ENCODE measurements around the gene PARVB.

The PARVB gene

DNA sequence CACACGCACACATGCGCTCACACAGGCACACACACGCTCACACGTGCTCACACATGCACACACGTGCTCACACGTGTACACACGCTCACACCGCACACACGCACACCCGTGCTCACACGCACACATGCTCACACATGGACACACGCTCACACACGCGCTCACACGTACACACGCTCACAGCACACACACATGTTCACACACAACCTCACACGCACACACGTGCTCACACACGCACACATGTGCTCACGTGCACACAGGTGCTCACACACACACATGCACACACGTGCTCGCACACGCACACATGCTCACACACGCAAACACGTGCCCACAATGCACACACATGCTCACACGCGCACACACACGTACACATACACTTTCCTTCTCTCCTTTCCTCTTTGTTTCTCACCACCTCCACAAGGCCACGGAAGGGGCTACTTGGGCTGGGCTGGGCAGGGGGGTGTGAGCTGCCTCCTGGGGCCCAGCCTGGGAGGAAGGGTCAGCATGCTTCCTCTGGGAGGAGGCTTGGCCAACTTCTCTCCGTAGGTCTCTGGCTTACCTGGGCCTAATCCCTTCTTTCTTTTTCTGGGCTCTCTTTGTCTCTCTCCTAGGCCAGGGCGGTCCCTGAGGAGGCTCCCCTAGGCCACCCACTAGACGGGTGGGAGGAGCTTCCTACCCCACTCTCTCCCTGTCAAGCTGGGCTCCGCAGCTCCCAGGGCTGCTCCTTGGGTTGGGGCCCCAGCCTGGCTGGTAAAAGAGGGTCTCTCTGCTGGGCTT lies 122.2 kb downstream of the PARVB start:
- no peak overlapping the region for H3K4me3 ChIP-seq (ENCODE audit: low read depth in 1 of 2, low read length in 2 of 2)
- no peaks in the 10 kb centered on the region for H3K27me3 ChIP-seq (ENCODE audit: low read depth, low read length)
- H3K36me3 ChIP-seq (ENCODE audit: control insufficient read depth in 1 of 2, insufficient read depth in 2 of 2, low read length in 2 of 2), result no peaks in the 10 kb centered on the region
- H3K9me3 ChIP-seq (ENCODE audit: control insufficient read depth in 1 of 2, low read length in 2 of 2), result no peaks in the 10 kb centered on the region
- peaks cover 4 to 33% of the 10 kb centered on the region in 2 donors for H3K4me1 ChIP-seq (ENCODE audit: control insufficient read depth in 1 of 2, insufficient read depth in 2 of 2, low read length in 2 of 2)
- no peak overlapping the region for H3K27ac ChIP-seq (ENCODE audit: low read length)

DNA sequence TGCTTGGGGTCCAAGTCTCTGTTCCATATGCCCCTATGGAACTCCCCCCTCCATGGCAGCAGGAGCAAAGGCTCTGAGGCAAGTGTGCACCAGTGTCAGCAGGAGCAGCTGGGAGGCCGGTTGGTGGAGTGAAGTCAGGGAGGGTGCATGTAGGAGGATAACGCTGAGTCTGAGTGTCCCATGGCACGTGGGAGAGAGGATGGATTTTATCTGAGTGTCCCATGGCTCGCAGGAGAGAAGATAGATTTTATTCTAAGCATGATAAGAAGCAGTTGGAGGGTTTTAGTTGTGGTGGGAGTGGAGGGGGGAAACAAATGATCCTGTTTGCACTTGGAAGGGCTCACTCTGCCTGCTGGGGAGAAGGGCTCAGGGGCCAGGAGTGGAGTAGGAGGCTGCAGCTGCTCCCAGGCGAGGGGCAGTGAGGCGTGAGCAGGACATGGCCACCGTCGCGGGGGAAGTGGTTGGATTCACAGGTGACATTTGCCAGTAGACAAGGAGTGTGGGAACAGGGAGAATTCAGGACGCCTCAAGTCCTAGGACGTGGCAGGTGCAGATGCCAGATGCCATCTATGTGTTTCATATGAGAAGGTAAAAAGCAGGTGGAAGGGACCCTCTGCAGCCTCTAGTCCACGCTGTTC lies 123.0 kb downstream of the PARVB start:
- Histone ChIP-seq H3K4me1 (ENCODE audit: control insufficient read depth in 1 of 2, insufficient read depth in 2 of 2, low read length in 2 of 2) (peaks cover 4 to 33% of the 10 kb centered on the region in 2 donors), H3K9me3 (ENCODE audit: control insufficient read depth in 1 of 2, low read length in 2 of 2) (no peaks in the 10 kb centered on the region), H3K4me3 (ENCODE audit: low read depth in 1 of 2, low read length in 2 of 2) (no peak overlapping the region), H3K27ac (ENCODE audit: low read length) (no peak overlapping the region), H3K27me3 (ENCODE audit: low read depth, low read length) (no peaks in the 10 kb centered on the region), H3K36me3 (ENCODE audit: control insufficient read depth in 1 of 2, insufficient read depth in 2 of 2, low read length in 2 of 2) (no peaks in the 10 kb centered on the region)

DNA sequence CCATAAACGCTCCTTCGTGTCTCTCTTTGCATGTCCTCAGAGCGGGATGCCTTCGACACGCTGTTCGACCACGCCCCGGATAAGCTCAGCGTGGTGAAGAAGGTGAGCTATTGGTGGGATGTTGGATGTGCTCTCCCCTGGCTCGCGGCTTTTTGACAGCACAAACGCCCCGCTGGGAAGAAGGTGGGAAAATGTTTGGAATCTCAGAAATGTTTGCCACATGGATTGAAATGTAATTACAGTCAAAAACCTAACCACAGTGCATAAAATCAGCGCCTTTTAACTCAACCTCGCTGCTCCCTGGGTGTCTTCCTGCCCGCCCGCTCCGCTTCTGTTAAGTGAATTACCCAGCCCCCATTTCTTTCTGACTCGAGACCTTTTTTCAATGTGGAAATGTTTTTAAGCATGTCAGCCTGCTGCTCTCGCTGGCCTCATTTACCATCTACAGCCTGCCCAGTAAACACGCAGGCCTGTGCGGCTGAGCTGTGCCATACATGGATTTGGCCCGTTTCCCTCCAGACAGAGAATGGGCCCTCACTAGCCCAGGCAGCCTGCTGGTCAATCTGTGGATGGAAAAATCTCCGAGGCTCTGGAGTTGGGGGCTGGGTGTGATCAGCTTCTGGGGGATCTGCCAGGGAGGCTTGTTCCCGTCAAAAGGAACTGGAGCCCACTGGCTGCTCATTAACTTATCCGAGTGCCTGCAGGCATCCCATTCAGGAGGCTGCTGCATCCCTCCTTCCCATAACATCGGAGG lies 123.9 kb downstream of the PARVB start:
- Histone ChIP-seq H3K4me3 (ENCODE audit: low read depth in 1 of 2, low read length in 2 of 2) (no peak overlapping the region), H3K27ac (ENCODE audit: low read length) (no peak overlapping the region), H3K36me3 (ENCODE audit: control insufficient read depth in 1 of 2, insufficient read depth in 2 of 2, low read length in 2 of 2) (no peaks in the 10 kb centered on the region), H3K4me1 (ENCODE audit: control insufficient read depth in 1 of 2, insufficient read depth in 2 of 2, low read length in 2 of 2) (peaks cover 4 to 30% of the 10 kb centered on the region in 2 donors), H3K9me3 (ENCODE audit: control insufficient read depth in 1 of 2, low read length in 2 of 2) (no peaks in the 10 kb centered on the region), H3K27me3 (ENCODE audit: low read depth, low read length) (no peaks in the 10 kb centered on the region)

DNA sequence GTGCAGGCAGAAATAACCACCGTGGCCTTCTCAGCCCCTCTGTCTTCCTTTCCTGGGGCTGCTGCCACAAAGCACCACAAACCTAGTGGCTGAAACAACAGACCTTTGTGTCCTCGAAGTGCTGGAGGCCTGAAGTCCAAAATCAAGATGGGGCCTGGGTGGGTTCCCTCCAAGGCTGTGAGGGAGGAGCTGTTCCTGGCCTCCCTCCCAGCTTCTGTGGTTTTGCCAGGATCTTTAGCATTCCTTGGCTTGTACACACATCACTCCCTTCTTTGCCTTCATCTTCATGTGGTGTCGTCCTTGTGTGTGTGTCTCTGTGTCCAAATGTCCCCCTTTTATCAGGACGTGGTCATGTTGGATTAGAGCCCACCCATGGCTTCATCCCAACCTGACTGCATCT lies 127.6 kb downstream of the PARVB start:
- Histone ChIP-seq H3K27me3 (ENCODE audit: low read depth, low read length) (no peaks in the 10 kb centered on the region), H3K4me3 (ENCODE audit: low read depth in 1 of 2, low read length in 2 of 2) (no peak overlapping the region), H3K27ac (ENCODE audit: low read length) (no peak overlapping the region), H3K4me1 (ENCODE audit: control insufficient read depth in 1 of 2, insufficient read depth in 2 of 2, low read length in 2 of 2) (peaks cover 4 to 15% of the 10 kb centered on the region in 2 donors), H3K36me3 (ENCODE audit: control insufficient read depth in 1 of 2, insufficient read depth in 2 of 2, low read length in 2 of 2) (peaks cover 0 to 3% of the 10 kb centered on the region in 2 donors), H3K9me3 (ENCODE audit: control insufficient read depth in 1 of 2, low read length in 2 of 2) (no peaks in the 10 kb centered on the region)

DNA sequence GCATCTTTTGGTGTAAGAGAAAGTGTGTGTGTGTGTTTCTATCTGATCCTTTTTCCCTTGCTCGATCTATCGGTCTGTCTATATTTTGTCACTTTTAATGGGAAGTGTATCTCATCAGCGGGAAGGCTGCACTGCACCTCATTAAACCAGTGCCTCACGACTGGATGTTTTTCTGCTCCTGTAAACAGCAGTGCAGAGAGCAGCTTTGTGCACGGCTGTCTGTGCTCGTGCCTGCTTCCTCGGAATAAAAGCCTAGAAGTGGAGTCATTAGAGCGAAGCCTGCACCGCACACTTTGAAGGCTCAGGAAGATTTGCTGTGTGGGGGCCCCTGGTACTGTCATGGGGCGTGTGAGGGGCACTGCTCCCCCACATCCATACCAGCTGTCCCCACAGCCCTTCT lies 129.6 kb downstream of the PARVB start:
- peaks cover 0 to 3% of the 10 kb centered on the region in 2 donors for H3K36me3 ChIP-seq (ENCODE audit: control insufficient read depth in 1 of 2, insufficient read depth in 2 of 2, low read length in 2 of 2)
- H3K4me1 ChIP-seq (ENCODE audit: control insufficient read depth in 1 of 2, insufficient read depth in 2 of 2, low read length in 2 of 2), result peaks cover 1% of the 10 kb centered on the region in 2 donors
- H3K27ac ChIP-seq (ENCODE audit: low read length), result no peak overlapping the region
- no peak overlapping the region for H3K4me3 ChIP-seq (ENCODE audit: low read depth in 1 of 2, low read length in 2 of 2)
- H3K27me3 ChIP-seq (ENCODE audit: low read depth, low read length), result no peaks in the 10 kb centered on the region
- H3K9me3 ChIP-seq (ENCODE audit: control insufficient read depth in 1 of 2, low read length in 2 of 2), result no peaks in the 10 kb centered on the region

DNA sequence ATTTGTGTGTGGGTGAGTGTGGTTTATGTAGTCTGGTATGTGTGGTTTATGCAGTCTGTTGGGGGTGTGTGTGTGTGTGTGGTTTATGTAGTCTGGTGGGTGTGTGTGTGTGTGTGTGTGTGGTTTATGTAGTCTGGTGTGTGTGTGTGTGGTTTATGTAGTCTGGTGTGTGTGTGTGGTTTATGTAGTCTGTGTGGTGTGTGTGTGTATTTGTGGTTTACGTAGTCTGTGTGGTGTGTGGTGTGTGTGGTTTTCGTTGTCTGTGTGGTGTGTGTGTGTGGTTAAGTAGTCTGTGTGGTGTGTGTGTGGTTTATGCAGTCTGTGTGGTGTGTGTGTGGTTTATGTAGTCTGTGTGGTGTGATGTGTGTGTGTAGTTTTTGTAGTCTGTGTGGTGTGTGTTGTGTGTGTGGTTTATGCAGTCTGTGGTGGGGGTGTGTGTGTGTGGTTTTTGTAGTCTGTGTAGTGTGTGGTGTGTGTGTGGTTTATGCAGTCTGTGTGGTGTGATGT lies 130.4 kb downstream of the PARVB start:
- peaks cover 0 to 3% of the 10 kb centered on the region in 2 donors for H3K36me3 ChIP-seq (ENCODE audit: control insufficient read depth in 1 of 2, insufficient read depth in 2 of 2, low read length in 2 of 2)
- H3K9me3 ChIP-seq (ENCODE audit: control insufficient read depth in 1 of 2, low read length in 2 of 2), result no peaks in the 10 kb centered on the region
- no peak overlapping the region for H3K4me3 ChIP-seq (ENCODE audit: low read depth in 1 of 2, low read length in 2 of 2)
- H3K27ac ChIP-seq (ENCODE audit: low read length), result no peak overlapping the region
- H3K4me1 ChIP-seq (ENCODE audit: control insufficient read depth in 1 of 2, insufficient read depth in 2 of 2, low read length in 2 of 2), result peaks cover 0 to under 1% of the 10 kb centered on the region in 2 donors
- no peaks in the 10 kb centered on the region for H3K27me3 ChIP-seq (ENCODE audit: low read depth, low read length)

DNA sequence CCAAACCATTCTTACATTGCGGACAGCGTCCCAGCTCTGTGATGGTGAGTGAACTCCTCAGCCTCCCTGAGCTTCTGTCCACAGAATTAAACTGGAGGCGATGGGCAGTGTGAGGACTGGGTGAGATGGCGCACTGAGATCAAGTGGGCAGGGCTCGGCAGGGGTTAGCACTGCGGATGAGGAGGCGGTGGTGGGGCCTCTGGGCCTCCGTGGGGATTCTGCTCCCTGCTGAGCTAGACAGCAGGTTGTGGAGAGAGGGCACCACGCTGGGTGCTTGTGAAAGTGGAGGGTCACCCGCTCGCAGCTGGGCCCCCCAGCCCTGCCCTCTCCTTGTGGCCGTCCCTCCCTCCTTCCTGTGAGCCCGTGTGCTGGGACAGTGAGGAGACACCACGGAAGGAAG lies 131.0 kb downstream of the PARVB start:
- no peaks in the 10 kb centered on the region for H3K9me3 ChIP-seq (ENCODE audit: control insufficient read depth in 1 of 2, low read length in 2 of 2)
- no peak overlapping the region for H3K4me3 ChIP-seq (ENCODE audit: low read depth in 1 of 2, low read length in 2 of 2)
- H3K4me1 ChIP-seq (ENCODE audit: control insufficient read depth in 1 of 2, insufficient read depth in 2 of 2, low read length in 2 of 2), result peaks cover 0 to 7% of the 10 kb centered on the region in 2 donors
- H3K36me3 ChIP-seq (ENCODE audit: control insufficient read depth in 1 of 2, insufficient read depth in 2 of 2, low read length in 2 of 2), result peaks cover 0 to 3% of the 10 kb centered on the region in 2 donors
- H3K27ac ChIP-seq (ENCODE audit: low read length), result no peak overlapping the region
- H3K27me3 ChIP-seq (ENCODE audit: low read depth, low read length), result no peaks in the 10 kb centered on the region

DNA sequence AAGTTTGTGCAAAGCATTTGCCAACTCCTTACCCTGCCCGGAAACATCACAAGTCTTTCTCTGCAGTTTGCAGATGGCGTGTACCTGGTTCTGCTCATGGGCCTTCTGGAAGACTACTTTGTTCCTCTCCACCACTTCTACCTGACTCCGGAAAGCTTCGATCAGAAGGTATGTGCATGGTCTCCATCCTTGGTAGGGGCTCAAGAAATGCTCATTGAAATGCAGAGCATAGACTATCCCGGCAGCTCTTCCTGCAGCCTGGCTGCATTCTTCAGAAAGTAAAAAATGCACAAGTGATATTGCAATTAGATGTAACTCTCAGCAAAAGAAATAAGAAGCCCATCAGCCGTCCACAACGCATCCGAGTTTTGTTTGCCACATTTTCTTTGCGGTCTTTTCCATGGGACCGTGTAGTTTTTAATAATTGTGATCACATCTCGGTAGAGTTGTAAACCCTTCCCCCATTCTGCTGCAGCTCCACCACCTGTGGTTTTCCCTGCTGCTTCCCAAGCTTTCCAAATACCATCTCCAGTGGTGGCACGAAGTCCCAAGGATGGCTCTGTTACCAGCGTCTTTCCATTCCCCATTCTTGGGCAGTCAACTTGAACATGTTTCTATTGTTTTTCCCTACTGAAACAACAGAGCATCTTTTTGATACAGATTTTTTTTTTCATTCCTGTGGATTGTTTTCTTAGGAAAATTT lies 134.0 kb downstream of the PARVB start:
- Histone ChIP-seq H3K27me3 (ENCODE audit: low read depth, low read length) (no peaks in the 10 kb centered on the region), H3K27ac (ENCODE audit: low read length) (no peak overlapping the region), H3K36me3 (ENCODE audit: control insufficient read depth in 1 of 2, insufficient read depth in 2 of 2, low read length in 2 of 2) (peaks cover 0 to 3% of the 10 kb centered on the region in 2 donors), H3K4me1 (ENCODE audit: control insufficient read depth in 1 of 2, insufficient read depth in 2 of 2, low read length in 2 of 2) (peaks cover 0 to 16% of the 10 kb centered on the region in 2 donors), H3K9me3 (ENCODE audit: control insufficient read depth in 1 of 2, low read length in 2 of 2) (no peaks in the 10 kb centered on the region), H3K4me3 (ENCODE audit: low read depth in 1 of 2, low read length in 2 of 2) (no peak overlapping the region)

DNA sequence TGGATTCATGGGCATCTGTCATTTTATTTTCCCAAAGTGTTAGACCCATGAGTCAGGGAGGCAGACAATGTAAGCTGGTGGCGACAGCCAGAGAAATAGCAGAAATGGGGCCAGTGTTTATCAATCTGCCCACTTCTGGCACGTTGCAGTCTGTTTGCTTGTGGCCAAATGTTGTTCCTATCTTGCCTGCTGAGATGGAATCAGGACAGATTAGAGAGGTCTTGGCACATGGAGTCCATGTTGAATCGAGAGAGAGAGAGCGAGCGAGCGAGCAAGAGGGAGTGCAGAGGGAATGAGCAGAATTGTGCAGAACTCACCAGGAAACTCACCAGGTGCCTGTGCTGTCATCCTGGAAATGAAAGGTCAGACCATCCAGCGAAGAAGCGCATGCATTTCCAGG lies 134.7 kb downstream of the PARVB start:
- peaks cover 0 to 16% of the 10 kb centered on the region in 2 donors for H3K4me1 ChIP-seq (ENCODE audit: control insufficient read depth in 1 of 2, insufficient read depth in 2 of 2, low read length in 2 of 2)
- H3K27me3 ChIP-seq (ENCODE audit: low read depth, low read length), result no peaks in the 10 kb centered on the region
- no peaks in the 10 kb centered on the region for H3K36me3 ChIP-seq (ENCODE audit: control insufficient read depth in 1 of 2, insufficient read depth in 2 of 2, low read length in 2 of 2)
- no peaks in the 10 kb centered on the region for H3K9me3 ChIP-seq (ENCODE audit: control insufficient read depth in 1 of 2, low read length in 2 of 2)
- peak overlapping the region in 1 of 2 donors; percentile 12 for H3K4me3 ChIP-seq (ENCODE audit: low read depth in 1 of 2, low read length in 2 of 2)
- no peak overlapping the region for H3K27ac ChIP-seq (ENCODE audit: low read length)

DNA sequence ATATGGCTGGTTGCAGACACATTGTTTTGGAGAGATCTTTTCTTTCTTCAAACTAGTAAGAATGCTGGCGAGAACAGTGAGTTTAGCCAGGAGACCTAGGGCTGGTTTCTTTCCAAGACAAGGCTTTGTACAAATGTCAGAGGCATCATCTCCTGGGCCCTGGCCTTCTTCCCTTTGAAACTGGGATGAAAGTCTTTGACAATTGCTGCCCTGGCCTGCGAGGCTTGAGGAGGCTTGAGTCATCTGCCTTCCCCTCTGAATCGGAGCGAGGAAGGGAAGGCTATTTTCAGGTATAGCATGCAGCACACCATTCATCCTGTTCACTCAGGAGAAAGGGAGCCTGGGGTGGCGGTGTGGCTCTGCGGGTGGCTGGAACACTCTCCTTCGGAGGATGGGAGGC lies 135.1 kb downstream of the PARVB start:
- H3K27me3 ChIP-seq (ENCODE audit: low read depth, low read length), result no peaks in the 10 kb centered on the region
- peaks cover 0 to 16% of the 10 kb centered on the region in 2 donors for H3K4me1 ChIP-seq (ENCODE audit: control insufficient read depth in 1 of 2, insufficient read depth in 2 of 2, low read length in 2 of 2)
- no peaks in the 10 kb centered on the region for H3K9me3 ChIP-seq (ENCODE audit: control insufficient read depth in 1 of 2, low read length in 2 of 2)
- peak overlapping the region in 1 of 2 donors; percentile 12 for H3K4me3 ChIP-seq (ENCODE audit: low read depth in 1 of 2, low read length in 2 of 2)
- no peaks in the 10 kb centered on the region for H3K36me3 ChIP-seq (ENCODE audit: control insufficient read depth in 1 of 2, insufficient read depth in 2 of 2, low read length in 2 of 2)
- no peak overlapping the region for H3K27ac ChIP-seq (ENCODE audit: low read length)

DNA sequence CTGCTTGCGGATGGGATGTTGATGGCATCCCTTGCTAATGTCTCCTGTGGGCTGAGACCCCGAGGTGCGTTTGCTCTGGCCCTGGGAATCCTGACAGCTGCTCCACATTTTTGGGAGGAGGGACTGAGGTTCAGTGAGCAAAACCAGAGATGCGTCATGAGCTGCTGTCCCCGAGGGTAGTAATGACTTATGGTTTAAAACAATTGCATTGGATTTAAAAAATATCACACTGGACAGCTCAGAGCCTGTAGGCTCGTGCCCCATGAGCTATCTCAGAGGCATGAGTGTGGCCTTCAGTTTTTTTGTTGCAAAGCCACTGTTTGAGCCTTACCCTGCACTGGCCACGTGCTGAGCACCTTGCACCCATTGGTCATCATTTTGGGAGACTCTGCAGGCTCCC lies 135.7 kb downstream of the PARVB start:
- H3K4me1 ChIP-seq (ENCODE audit: control insufficient read depth in 1 of 2, insufficient read depth in 2 of 2, low read length in 2 of 2), result peaks cover 0 to 16% of the 10 kb centered on the region in 2 donors
- no peaks in the 10 kb centered on the region for H3K27me3 ChIP-seq (ENCODE audit: low read depth, low read length)
- no peak overlapping the region for H3K27ac ChIP-seq (ENCODE audit: low read length)
- no peaks in the 10 kb centered on the region for H3K9me3 ChIP-seq (ENCODE audit: control insufficient read depth in 1 of 2, low read length in 2 of 2)
- no peaks in the 10 kb centered on the region for H3K36me3 ChIP-seq (ENCODE audit: control insufficient read depth in 1 of 2, insufficient read depth in 2 of 2, low read length in 2 of 2)
- no peak overlapping the region for H3K4me3 ChIP-seq (ENCODE audit: low read depth in 1 of 2, low read length in 2 of 2)

All from muscle layer of duodenum (tissue), 2 donors.